UCSD-AML1 (cell line): ENCODE results near the gene DTX1.

Source experiments
- DNase-seq: peaks from one replicate; lab custom pipeline; 2025; ENCODE audit not compliant: unreplicated experiment; lab: John Stamatoyannopoulos, UW

DTX1 gene

GRCh38 chr12:113056631-113057488 is at the start of gene DTX1:
TSS of gene DTX1 (plus strand) at chr12:113056730. CDS start at chr12:113058193, 1,463 bp downstream.
- no peak for DNase-seq

- DNase-seq = no peak
Observed at GRCh38 chr12:113007166-113007565, 49.4 kb upstream of the DTX1 start.

GRCh38 chr12:113010701-113011100 is 45.8 kb upstream of the DTX1 start:
- no peak for DNase-seq

- DNase-seq = no peak
Observed at GRCh38 chr12:113014565-113014964, 42.0 kb upstream of the DTX1 start.

GRCh38 chr12:113016796-113017195 is 39.7 kb upstream of the DTX1 start:
- no peak for DNase-seq

GRCh38 chr12:113019025-113019424 is 37.5 kb upstream of the DTX1 start:
- DNase-seq = no peak

- DNase-seq = no peak
Observed at GRCh38 chr12:113021500-113021899, 35.0 kb upstream of the DTX1 start.

GRCh38 chr12:113022563-113023297 is 33.8 kb upstream of the DTX1 start:
- DNase-seq = no peak

GRCh38 chr12:113027726-113028125 is 28.8 kb upstream of the DTX1 start:
- no peak for DNase-seq

GRCh38 chr12:113030875-113031525 is 25.5 kb upstream of the DTX1 start:
- DNase-seq = no peak

- DNase-seq = no peak
Observed at GRCh38 chr12:113039911-113040445, 16.6 kb upstream of the DTX1 start.

GRCh38 chr12:113040722-113041171 is 15.8 kb upstream of the DTX1 start:
- no peak for DNase-seq

GRCh38 chr12:113041560-113041959 is 15.0 kb upstream of the DTX1 start:
- DNase-seq = no peak

GRCh38 chr12:113043240-113043639 is 13.3 kb upstream of the DTX1 start:
- no peak for DNase-seq

GRCh38 chr12:113044516-113044915 is 12.0 kb upstream of the DTX1 start:
- DNase-seq = no peak

- peak; percentile 30 for DNase-seq
Observed at GRCh38 chr12:113048716-113049127, 7.8 kb upstream of the DTX1 start.

GRCh38 chr12:113049976-113050742 is 6.4 kb upstream of the DTX1 start:
- peak; percentile 52 for DNase-seq

- DNase-seq = no peak
Observed at GRCh38 chr12:113050795-113051194, 5.7 kb upstream of the DTX1 start.

- no peak for DNase-seq
Observed at GRCh38 chr12:113051759-113052158, 4.8 kb upstream of the DTX1 start.

- no peak for DNase-seq
Observed at GRCh38 chr12:113052326-113052725, 4.2 kb upstream of the DTX1 start.
